SHP77 (cell line): ENCODE measurements around the gene SLC9A9.
A peak's percentile ranks its signal among the peaks of the same experiment; 100 is the strongest.

Source experiments
- DNase-seq, 2 experiments: peaks; one replicate each; lab custom pipeline; 2025; lab: John Stamatoyannopoulos, UW

The SLC9A9 gene

DNA sequence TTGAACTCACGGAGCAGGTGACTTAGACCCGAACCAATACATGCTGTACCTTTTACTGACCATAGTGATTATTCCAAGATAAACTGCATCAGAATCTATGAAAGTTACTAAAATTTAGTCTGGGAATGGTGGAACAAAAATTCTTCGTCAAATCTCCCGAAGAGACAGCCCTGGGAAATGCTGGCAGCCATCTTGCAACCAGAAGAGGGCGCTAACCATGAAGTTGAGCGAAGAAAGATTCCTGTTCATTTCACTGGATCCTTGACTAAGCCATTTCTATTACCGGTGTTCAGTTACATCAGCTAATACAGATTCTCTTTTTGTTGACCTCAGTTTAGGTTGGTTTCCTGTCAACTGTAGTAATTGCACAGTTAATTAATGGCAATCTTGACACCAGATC lies 199.6 kb downstream of the SLC9A9 start:
- peak; percentile 3 to 11 for DNase-seq

- DNase-seq: no peak
These were observed 200.1 kb downstream of the SLC9A9 start for GRCh38 chr3:143648218-143648617.

DNA sequence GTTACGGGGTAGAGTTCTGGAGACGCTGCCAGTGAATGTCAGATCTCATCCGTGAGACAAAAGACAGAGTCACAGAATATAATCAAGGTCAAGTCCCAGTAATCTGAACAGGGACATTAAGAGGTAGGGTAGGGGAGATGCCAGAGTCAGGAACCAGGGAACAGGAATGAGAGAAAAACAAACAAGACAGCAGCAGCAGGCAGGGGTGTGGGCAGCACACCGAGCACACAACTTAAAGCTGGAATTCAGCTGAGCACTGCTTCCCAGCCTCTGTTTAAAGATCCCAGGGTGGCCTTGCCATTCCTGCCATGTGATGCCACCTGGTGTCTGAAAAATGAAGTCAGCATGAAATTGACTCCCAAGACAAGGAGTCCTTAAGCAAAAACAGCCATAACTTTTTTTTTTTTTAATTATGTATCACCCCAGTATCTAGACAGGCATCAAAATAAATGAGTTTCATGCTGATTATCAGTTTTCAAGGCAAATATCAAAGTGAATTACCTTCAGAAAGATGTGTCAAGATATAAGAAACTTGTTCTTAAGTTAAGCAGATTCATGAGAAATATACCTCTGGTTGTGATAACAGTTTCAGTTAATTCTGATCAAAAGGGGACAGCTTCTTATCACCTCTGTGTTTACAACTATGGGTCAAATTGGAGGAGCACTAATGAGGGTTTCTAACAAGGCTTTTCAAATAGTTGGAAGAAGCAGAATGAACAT lies 203.7 kb downstream of the SLC9A9 start:
- peak; percentile 46 to 67 for DNase-seq

GRCh38 chr3:143643905-143644304 lies 204.4 kb downstream of the SLC9A9 start:
- no peak for DNase-seq

DNA sequence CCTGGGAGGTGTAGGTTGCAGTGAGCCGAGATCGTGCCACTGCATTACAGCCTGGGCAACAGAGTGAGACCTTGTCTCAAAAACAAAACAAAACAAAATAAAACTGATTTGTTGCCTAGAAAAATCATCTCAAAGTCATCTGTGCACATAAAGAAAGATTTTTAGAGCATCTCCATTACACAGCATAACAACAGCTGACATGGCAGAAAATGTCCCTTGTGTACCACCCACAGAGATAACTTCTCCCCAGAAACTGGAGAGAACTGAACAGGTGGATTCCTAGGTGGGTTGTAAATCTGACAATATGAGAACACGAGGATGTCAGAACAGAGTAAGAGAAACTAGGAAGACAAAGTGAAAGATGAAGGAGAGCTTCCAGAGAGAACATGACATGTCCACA lies 207.5 kb downstream of the SLC9A9 start:
- DNase-seq: no peak

GRCh38 chr3:143637133-143637532 lies 211.1 kb downstream of the SLC9A9 start:
- DNase-seq: no peak

GRCh38 chr3:143634991-143635390 lies 213.3 kb downstream of the SLC9A9 start:
- no peak for DNase-seq

DNA sequence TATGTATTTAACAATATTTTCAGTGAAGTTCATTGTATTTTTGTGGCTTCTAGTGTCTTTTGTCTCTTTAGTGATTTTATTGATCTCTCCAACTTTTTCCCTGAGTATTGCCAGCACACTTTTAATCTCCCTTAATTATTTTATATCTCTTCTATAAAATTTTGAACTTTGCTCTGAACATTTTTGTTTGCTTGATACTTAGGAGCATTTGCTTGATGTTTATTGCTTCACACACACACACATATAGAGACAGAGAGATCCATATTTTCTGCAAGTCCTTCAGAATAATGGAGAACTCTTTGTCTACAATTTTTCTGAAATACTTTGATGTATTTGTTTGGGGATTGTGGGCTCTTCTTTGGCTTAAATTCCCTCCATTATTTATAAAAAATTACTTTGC lies 213.8 kb downstream of the SLC9A9 start:
- DNase-seq: no peak

DNA sequence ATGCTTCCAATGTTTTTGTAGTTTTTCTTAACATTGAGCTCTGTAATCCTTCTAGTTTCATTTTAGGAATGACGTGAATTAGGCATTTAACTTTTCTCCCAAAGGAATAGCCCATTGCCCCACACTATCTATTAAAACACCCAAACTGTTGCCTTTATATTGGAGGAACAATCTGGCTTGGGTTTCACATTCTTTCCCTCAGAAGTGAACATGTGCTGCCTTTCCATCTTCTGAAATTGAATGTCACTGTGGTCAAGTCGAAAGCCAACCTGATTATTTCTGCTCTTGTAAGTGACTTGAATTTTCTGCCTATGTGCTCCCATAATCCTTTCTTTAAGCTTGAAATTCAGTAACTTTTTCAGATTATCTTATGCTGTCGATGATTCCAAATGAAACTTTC lies 214.5 kb downstream of the SLC9A9 start:
- DNase-seq: no peak

GRCh38 chr3:143629726-143630125 lies 218.5 kb downstream of the SLC9A9 start:
- DNase-seq: no peak

DNA sequence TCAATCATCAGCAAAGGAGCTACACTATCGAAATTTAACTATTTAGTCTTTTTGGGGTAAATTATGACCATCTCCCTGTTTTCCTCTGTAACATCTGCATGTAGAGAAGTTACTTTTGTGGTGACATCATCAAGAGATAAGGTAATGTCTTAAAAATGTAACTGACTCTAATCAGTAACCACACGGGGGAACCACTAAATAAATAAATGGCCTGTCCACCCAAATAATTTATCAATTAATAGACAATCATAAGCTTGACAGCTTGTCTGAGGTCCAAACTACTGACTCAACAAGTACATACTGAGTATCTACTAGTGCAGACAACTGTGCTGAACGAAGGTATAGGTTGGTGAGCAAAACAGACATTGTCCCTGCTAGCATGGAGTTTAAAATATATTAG lies 219.3 kb downstream of the SLC9A9 start:
- no peak for DNase-seq

DNA sequence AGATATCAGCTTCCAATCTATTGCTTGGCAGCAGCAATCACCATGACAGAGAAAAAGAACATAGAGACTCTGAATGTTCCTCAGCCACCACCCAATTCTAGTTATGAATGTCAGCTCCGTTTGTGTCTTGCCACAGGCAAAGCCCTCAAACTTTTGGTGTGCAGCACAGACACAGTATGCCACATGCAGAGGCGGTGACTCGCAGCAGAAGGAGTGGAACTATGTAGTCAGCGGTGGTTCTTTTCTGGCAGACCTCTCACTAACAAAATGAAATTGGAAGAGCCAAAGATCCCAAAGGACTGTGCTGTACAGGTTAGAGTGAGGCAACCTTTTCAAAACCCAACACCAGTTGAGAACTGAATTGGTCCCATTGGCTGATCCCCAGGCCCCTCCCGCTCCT lies 220.9 kb downstream of the SLC9A9 start:
- DNase-seq: no peak

- no peak for DNase-seq
These were observed 229.0 kb downstream of the SLC9A9 start for GRCh38 chr3:143619231-143619630.

- DNase-seq: no peak
These were observed 231.2 kb downstream of the SLC9A9 start for GRCh38 chr3:143617050-143617449.

- no peak for DNase-seq
These were observed 235.0 kb downstream of the SLC9A9 start for GRCh38 chr3:143613226-143613625.

GRCh38 chr3:143612541-143612940 lies 235.7 kb downstream of the SLC9A9 start:
- DNase-seq: no peak

DNA sequence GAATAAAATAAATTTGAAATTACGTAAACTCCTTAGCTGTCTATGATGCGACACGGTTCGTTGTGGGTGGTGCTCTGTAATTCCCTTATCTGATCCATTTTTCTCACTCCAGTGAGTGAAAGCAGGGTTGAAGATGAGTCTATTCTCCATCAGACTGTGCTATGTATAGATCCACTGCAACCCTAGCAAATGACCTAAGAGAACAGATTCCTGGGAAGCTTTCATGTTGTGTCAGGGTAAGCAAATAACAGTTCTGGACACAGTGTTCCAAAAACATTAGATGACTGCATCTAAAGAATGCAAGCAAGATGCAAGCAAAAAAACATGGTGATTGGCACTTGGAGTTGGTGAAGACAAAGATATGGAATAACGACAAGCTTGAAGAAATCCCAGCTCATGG lies 239.3 kb downstream of the SLC9A9 start:
- no peak for DNase-seq

- no peak for DNase-seq
These were observed 242.9 kb downstream of the SLC9A9 start for GRCh38 chr3:143605233-143605950.

GRCh38 chr3:143604402-143605185 lies 243.7 kb downstream of the SLC9A9 start:
- DNase-seq: no peak

- DNase-seq: no peak
These were observed 244.5 kb downstream of the SLC9A9 start for GRCh38 chr3:143603774-143604173.

DNA sequence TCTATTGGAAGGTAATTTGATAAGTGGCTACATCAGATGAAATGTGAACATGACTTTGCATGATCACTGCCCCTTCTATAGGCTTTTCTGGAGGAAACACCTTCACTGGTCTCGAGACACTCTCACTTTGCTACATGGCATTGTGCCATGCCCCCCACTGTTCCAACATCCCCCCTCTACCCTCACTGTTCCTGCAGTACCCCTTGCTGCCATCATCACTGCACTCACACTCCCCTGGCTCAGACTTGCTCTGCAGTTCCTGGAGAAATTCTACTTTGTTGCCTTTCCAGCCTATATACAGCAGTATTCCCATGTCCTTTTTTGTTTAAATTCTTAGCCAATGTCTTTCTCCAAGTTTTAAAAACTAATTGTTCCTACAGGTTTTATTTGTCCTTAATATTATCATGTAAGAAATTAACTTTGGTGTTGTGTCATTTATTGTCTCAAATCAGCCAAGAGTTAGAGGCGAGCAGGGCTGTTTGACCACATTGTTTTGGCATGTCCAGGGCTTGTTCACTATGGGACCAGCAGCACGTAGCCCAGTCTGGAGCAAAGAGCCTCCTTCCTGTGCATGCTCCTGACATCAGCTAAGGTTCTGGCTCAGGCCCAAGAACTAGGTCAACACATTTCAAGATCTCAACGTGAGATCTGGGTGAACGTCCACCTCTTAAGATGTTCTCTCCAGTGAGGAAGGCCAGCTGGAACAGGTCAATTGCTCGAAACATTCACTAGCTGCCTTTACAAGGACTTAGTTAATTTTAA lies 246.4 kb downstream of the SLC9A9 start:
- DNase-seq: no peak
